Kidney epithelial cell (primary cell): ENCODE data around the gene ADAMTS20. TPM values are rescaled to one million over a fixed set of nuclear protein-coding genes. Genes with fewer than 3 reads are reported as not detected.
A peak's percentile ranks its signal among the peaks of the same experiment; 100 is the strongest.
"Not testable (repeated sequence)": the region's sequence is repeated elsewhere in the genome, so short reads cannot be mapped to it uniquely, and the experiment has no call there.

Experiments used
- DNase-seq: peaks from one replicate; pipeline ENCODE4 v3.0.0-alpha.2; 2010; ENCODE audit warnings: low read depth
- H3K27me3 ChIP-seq: 2 replicates; pipeline ENCODE4 v1.6.0; 2011; ENCODE audit warnings: low read length; ENCODE audit not compliant: control insufficient read depth, insufficient read depth
- H3K36me3 ChIP-seq: 2 replicates; pipeline ENCODE4 v1.5.1; 2011; ENCODE audit warnings: low read length; ENCODE audit not compliant: control insufficient read depth, insufficient read depth
- H3K4me3 ChIP-seq: 2 replicates; pipeline ENCODE4 v1.5.1; 2011; ENCODE audit warnings: low read depth, mild to moderate bottlenecking, control low read depth, low read length
- total RNA-seq: library from RNA; depleted of rRNA; stranded (reverse); fragments of >200 nt; gene quantifications from 2 replicates; pipeline ENCODE4 v1.2.3, GENCODE V29; 2015
- TF ChIP-seq, protein P1 (sequence below): IDR thresholded peaks from 2 replicates; pipeline ENCODE4 v1.5.1; 2011; ENCODE audit warnings: mild to moderate bottlenecking, moderate library complexity, low read length, control low read depth, inconsistent platforms; ENCODE audit not compliant: insufficient read depth, poor library complexity, severe bottlenecking

The ADAMTS20 gene
- total RNA-seq, 1 donor from 2014 or later = 0.33 TPM

DNA sequence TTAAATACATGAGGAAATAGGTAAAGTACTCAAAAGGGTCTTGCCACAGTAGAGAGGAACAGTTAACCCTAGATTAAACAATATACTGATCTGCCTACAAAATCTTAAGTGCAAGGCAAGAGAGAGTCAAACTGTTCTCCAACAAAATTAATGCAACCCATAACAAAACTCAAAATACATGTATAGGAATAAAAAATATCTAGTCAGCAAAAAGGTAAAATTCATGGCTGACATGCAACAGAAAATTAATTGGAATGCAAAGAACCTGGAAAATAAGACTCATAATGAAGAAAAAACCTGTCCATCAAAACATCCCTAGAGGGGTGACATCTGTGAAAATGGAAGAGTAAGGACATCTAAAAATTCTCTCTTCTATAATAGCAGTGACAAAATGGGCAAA lies 173.6 kb downstream of the ADAMTS20 start:
- no peaks in the 10 kb centered on the region for H3K27me3 ChIP-seq
- no peak overlapping the region for H3K4me3 ChIP-seq
- H3K36me3 ChIP-seq = no peaks in the 10 kb centered on the region
- TF ChIP-seq, protein P1, sequence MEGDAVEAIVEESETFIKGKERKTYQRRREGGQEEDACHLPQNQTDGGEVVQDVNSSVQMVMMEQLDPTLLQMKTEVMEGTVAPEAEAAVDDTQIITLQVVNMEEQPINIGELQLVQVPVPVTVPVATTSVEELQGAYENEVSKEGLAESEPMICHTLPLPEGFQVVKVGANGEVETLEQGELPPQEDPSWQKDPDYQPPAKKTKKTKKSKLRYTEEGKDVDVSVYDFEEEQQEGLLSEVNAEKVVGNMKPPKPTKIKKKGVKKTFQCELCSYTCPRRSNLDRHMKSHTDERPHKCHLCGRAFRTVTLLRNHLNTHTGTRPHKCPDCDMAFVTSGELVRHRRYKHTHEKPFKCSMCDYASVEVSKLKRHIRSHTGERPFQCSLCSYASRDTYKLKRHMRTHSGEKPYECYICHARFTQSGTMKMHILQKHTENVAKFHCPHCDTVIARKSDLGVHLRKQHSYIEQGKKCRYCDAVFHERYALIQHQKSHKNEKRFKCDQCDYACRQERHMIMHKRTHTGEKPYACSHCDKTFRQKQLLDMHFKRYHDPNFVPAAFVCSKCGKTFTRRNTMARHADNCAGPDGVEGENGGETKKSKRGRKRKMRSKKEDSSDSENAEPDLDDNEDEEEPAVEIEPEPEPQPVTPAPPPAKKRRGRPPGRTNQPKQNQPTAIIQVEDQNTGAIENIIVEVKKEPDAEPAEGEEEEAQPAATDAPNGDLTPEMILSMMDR = no peak
- DNase-seq = no peak

DNA sequence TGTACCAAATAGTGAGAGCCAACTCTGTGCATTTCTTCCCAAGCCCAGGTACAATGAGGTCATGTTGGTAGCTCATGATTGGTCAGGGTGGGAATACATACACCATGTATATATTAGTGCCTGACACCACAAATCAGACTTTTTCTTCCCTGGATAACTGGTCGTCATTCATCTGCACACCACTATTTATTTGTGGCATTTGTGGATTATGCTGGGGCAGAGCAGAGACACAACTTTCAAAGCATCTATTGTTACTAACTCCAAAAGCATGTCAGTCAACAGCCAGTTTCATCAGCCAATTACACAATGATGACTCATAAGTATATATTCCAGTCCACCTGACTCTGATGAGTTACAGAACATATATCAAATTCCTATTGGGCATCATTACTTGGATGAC lies 181.7 kb downstream of the ADAMTS20 start:
- Histone ChIP-seq H3K27me3 (no peaks in the 10 kb centered on the region), H3K36me3 (no peaks in the 10 kb centered on the region), H3K4me3 (no peak overlapping the region)
- peak; percentile 60 for DNase-seq
- TF ChIP-seq, protein P1 = no peak

DNA sequence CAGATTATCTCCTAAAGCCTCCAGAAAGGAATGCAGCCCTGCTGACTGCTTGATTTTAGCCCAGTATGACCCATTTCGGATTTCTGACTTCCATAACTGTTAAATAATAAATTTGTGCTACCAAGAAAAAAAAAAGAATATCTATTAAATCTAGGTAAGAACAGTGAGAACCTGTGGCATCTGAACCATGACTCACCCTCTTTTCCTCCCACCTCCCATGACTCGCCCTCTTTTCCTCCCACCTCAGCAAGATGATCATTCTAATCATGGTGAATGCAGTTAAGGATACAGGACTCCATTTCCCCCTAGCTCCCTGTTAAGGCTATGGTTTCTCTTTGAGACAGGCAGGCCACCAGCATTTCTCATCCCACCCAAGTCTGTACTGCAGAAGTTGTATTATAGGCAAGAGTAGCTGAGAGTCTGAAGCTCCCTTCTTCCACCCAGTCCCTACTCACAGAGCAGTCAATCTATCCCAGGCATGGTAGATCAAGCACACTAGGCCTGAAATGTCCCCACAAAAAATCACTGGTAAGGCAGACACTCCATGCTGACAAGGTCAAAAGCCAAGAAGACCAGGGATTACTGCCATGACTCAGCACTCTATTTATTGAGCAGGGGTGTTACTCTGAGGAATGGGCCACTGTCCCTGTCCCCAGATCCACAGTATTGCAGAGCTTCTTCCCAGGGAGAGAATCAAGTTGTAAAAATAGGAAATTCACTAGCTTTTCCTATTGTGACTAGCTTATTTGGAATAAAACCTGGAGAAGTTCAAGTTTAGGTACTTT lies 188.9 kb downstream of the ADAMTS20 start:
- Histone ChIP-seq H3K36me3 (no peaks in the 10 kb centered on the region), H3K27me3 (no peaks in the 10 kb centered on the region), H3K4me3 (no peak overlapping the region)
- DNase-seq = peak; percentile 16
- TF ChIP-seq, protein P1 = no peak

DNA sequence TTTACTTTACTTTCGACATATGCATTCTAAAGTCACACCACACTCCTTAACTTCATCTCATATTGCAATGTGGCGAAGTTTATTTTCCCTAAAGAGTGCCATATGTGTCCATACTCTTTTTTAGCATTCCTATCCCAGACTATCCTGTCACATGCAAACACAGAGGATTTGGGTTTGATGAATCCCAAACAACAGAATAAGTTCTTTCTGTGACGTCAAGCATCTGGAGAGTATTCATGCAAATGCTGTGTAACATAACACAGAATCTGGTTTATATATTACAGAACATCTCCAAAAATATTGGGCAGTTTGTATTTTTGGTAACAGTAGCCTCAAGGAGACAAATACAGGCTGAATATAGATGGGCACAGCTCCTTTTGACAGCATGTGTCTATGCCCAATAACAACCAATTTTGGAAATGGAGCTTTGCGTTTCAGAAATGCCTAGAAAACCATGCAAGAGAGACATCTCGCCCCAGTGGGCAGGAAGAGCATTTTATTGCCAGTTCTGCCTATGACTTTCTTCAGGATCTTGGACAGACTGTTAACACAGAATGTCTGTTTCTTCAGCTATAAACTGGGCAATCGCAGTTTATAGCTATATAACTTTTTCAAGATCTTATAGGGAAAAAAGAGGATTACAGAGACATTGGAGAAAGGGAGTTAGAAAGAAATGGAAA lies 190.8 kb downstream of the ADAMTS20 start:
- H3K27me3 ChIP-seq = no peaks in the 10 kb centered on the region
- no peaks in the 10 kb centered on the region for H3K36me3 ChIP-seq
- TF ChIP-seq, protein P1 = no peak
- DNase-seq = no peak
- H3K4me3 ChIP-seq = no peak overlapping the region

DNA sequence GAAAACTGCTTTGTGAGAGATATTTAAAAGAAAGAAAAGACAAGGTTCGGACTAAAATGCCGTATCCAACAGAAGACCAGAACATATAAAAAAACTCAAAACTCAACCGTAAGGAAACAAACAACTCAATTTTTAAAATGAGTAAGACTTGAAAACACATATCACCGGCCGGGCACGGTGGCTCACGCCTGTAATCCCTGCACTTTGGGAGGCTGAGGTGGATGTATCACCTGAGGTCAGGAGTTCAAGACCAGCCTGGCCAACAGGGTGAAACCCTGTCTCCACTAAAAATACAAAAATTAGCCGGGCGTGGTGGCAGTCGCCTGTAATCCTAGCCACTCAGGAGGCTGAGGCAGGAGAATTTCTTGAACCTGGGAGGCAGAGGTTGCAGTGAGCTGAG lies 192.0 kb downstream of the ADAMTS20 start:
- not testable (repeated sequence) for H3K36me3 ChIP-seq, DNase-seq, H3K27me3 ChIP-seq, H3K4me3 ChIP-seq

DNA sequence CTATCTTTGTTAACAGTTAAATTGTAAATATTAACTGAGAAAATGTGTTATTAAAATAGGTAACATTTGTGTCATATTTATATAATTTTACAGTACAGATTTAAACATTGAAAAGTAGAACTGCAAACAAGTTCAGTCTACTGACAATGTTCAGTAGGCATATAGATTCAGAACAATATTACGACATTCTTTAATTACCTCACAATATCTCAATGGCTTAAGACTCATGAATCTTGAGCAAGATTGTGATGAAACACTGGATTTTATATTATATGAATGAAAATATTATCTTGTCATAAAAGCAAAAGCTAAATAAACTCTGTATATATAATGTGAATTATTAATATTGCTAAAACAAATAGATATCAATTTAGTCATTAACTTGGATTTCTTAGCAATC lies 194.9 kb downstream of the ADAMTS20 start:
- Histone ChIP-seq H3K36me3 (no peaks in the 10 kb centered on the region), H3K4me3 (no peak overlapping the region), H3K27me3 (no peaks in the 10 kb centered on the region)
- DNase-seq = no peak
- TF ChIP-seq, protein P1 = no peak
